T-helper 2 cell treated with Interferon-gamma antibody and Interleukin-4, amounts not matched to agents 100 ng/mL and 5 ng/mL, for 36 hours (primary cell): ENCODE results near the gene AGAP1. TPM values are rescaled to one million over a fixed set of nuclear protein-coding genes. Genes with fewer than 3 reads are reported as not detected.

Experiments
- intact Hi-C: fragments of 100-400 bp; cut with micrococcal nuclease; formaldehyde crosslinking; loops from one replicate; pipeline ENCODE4 v1.15.1; 2023
- total RNA-seq: library from RNA; stranded (reverse); gene quantifications from 2 replicates; pipeline ENCODE4 v1.2.3, GENCODE V29; 2022

AGAP1 gene
- total RNA-seq, 1 donor from 2014 or later: 1.4 TPM

- intact Hi-C loops: no loop called here
These were observed 234.3 kb downstream of the AGAP1 start for GRCh38 chr2:235727891-235728799.

GRCh38 chr2:235728800-235729556 is 235.1 kb downstream of the AGAP1 start:
- intact Hi-C loops: no loop called here

GRCh38 chr2:235729557-235729947 is 235.7 kb downstream of the AGAP1 start:
- intact Hi-C loops: no loop called here

GRCh38 chr2:235730115-235730514 is 236.3 kb downstream of the AGAP1 start:
- intact Hi-C loops: no loop called here

- intact Hi-C loops: no loop called here
These were observed 239.9 kb downstream of the AGAP1 start for GRCh38 chr2:235733761-235734160.

GRCh38 chr2:235734168-235734567 is 240.3 kb downstream of the AGAP1 start:
- intact Hi-C loops: no loop called here

GRCh38 chr2:235734688-235735231 is 240.9 kb downstream of the AGAP1 start:
- intact Hi-C loops: no loop called here

- intact Hi-C loops: no loop called here
These were observed 243.6 kb downstream of the AGAP1 start for GRCh38 chr2:235737396-235737795.

- intact Hi-C loops: no loop called here
These were observed 244.0 kb downstream of the AGAP1 start for GRCh38 chr2:235737840-235738239.

- intact Hi-C loops: no loop called here
These were observed 246.0 kb downstream of the AGAP1 start for GRCh38 chr2:235739704-235740415.

GRCh38 chr2:235740821-235741220 is 247.0 kb downstream of the AGAP1 start:
- intact Hi-C loops: no loop called here

GRCh38 chr2:235744161-235744560 is 250.3 kb downstream of the AGAP1 start:
- intact Hi-C loops: no loop called here

GRCh38 chr2:235745597-235745996 is 251.8 kb downstream of the AGAP1 start:
- intact Hi-C loops: no loop called here

- intact Hi-C loops: loop anchor here (1.0 kb wide), 1 partner anchor 151 kb away; no protein-coding TSS in a partner anchor
These were observed 252.6 kb downstream of the AGAP1 start for GRCh38 chr2:235746257-235746934.

- intact Hi-C loops: no loop called here
These were observed 253.3 kb downstream of the AGAP1 start for GRCh38 chr2:235747001-235747785.

GRCh38 chr2:235747786-235748091 is 253.9 kb downstream of the AGAP1 start:
- intact Hi-C loops: no loop called here

GRCh38 chr2:235749121-235749770 is 255.4 kb downstream of the AGAP1 start:
- intact Hi-C loops: no loop called here

GRCh38 chr2:235749771-235750160 is 255.9 kb downstream of the AGAP1 start:
- intact Hi-C loops: no loop called here

GRCh38 chr2:235752846-235753245 is 259.0 kb downstream of the AGAP1 start:
- intact Hi-C loops: no loop called here
